HL-60 (cell line): ENCODE measurements around the gene FGF12.

Experiments used
- DNase-seq, 2 experiments: peaks; one replicate each; pipeline ENCODE4 v3.0.0-alpha.2; 2010 to 2020; ENCODE audit warnings: low read depth in 1 of 2, low spot score in 1 of 2
- H3K27ac ChIP-seq: fragments of 250-450 bp; sonication (Bioruptor Pico); replicated peaks from 2 replicates; pipeline ENCODE4 v1.5.1; 2020; ENCODE audit warnings: mild to moderate bottlenecking, moderate library complexity
- H3K27me3 ChIP-seq: fragments of 250-450 bp; sonication (Bioruptor Pico); 2 replicates; pipeline ENCODE4 v1.5.1; 2021; ENCODE audit warnings: mild to moderate bottlenecking, moderate library complexity; ENCODE audit not compliant: insufficient read depth, poor library complexity, severe bottlenecking
- H3K4me3 ChIP-seq: replicated peaks from 2 replicates; pipeline ENCODE4 v1.5.1; 2011; ENCODE audit warnings: mild to moderate bottlenecking, control low read depth, low read length; ENCODE audit not compliant: insufficient read depth
- GABPA ChIP-seq: IDR thresholded peaks from 2 replicates; pipeline ENCODE4 v1.6.1; 2012; ENCODE audit warnings: low read depth
- POLR2AphosphoS5 ChIP-seq: IDR thresholded peaks from 2 replicates; pipeline ENCODE4 v1.6.1; 2012; ENCODE audit warnings: low read depth
- SPI1 ChIP-seq: IDR thresholded peaks from 2 replicates; pipeline ENCODE4 v1.6.1; 2012; ENCODE audit warnings: low read depth, mild to moderate bottlenecking, borderline replicate concordance
- TF ChIP-seq, protein P1 (sequence below): IDR thresholded peaks from one replicate; pipeline ENCODE4 v1.5.1; 2011; ENCODE audit warnings: low read length, control low read depth, inconsistent platforms; ENCODE audit not compliant: insufficient read depth
- TF ChIP-seq, protein P2 (sequence below): IDR thresholded peaks from 2 replicates; pipeline ENCODE4 v1.6.1; 2012; ENCODE audit warnings: low read depth; ENCODE audit not compliant: insufficient replicate concordance

Gene FGF12

DNA sequence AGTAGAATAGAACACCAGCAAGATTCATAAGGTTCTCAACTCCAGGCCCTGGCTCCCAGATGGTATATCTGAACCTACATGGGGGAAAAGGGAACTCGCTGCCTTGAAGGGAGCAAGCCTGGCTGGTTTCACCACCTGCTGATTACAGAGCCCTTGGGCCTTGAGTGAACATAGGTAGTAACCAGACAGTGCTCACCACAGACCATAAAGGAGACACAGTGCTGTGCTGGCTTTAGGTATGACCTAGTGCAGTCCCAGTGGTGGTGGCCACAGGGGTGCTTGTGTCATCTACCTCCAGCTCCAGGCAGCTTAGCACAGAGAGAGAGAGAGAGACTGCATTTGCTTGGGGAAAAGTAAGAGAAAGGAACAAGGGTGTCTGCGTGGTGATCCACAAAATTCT is 409.8 kb downstream of the FGF12 start:
- TF ChIP-seq GABPA (no peak), POLR2AphosphoS5 (no peak), SPI1 (no peak)
- TF ChIP-seq, protein P1, sequence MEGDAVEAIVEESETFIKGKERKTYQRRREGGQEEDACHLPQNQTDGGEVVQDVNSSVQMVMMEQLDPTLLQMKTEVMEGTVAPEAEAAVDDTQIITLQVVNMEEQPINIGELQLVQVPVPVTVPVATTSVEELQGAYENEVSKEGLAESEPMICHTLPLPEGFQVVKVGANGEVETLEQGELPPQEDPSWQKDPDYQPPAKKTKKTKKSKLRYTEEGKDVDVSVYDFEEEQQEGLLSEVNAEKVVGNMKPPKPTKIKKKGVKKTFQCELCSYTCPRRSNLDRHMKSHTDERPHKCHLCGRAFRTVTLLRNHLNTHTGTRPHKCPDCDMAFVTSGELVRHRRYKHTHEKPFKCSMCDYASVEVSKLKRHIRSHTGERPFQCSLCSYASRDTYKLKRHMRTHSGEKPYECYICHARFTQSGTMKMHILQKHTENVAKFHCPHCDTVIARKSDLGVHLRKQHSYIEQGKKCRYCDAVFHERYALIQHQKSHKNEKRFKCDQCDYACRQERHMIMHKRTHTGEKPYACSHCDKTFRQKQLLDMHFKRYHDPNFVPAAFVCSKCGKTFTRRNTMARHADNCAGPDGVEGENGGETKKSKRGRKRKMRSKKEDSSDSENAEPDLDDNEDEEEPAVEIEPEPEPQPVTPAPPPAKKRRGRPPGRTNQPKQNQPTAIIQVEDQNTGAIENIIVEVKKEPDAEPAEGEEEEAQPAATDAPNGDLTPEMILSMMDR: no peak
- TF ChIP-seq, protein P2, sequence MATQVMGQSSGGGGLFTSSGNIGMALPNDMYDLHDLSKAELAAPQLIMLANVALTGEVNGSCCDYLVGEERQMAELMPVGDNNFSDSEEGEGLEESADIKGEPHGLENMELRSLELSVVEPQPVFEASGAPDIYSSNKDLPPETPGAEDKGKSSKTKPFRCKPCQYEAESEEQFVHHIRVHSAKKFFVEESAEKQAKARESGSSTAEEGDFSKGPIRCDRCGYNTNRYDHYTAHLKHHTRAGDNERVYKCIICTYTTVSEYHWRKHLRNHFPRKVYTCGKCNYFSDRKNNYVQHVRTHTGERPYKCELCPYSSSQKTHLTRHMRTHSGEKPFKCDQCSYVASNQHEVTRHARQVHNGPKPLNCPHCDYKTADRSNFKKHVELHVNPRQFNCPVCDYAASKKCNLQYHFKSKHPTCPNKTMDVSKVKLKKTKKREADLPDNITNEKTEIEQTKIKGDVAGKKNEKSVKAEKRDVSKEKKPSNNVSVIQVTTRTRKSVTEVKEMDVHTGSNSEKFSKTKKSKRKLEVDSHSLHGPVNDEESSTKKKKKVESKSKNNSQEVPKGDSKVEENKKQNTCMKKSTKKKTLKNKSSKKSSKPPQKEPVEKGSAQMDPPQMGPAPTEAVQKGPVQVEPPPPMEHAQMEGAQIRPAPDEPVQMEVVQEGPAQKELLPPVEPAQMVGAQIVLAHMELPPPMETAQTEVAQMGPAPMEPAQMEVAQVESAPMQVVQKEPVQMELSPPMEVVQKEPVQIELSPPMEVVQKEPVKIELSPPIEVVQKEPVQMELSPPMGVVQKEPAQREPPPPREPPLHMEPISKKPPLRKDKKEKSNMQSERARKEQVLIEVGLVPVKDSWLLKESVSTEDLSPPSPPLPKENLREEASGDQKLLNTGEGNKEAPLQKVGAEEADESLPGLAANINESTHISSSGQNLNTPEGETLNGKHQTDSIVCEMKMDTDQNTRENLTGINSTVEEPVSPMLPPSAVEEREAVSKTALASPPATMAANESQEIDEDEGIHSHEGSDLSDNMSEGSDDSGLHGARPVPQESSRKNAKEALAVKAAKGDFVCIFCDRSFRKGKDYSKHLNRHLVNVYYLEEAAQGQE: no peak
- Histone ChIP-seq H3K27me3 (no peaks in the 10 kb centered on the region), H3K4me3 (no peak overlapping the region), H3K27ac (no peak overlapping the region)
- DNase-seq: no peak

DNA sequence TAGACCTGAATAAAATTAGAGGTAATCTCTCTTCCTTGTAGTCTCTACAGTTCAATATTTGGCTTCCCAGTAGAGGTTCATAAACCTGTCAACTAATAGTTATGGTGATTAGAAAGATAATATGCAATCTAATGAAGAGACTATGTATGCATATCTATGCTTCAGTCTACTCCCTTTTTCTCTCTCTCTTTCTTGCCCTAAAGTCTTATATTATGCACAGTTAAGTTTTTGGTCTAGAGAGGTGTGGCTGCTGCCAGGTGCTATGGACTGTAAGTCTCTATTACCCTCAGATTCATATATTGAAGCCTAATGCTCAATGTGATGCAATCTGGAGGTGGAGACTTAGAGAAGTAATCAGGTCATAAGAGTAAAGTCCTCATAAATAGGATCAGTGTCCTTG is 413.7 kb downstream of the FGF12 start:
- Histone ChIP-seq H3K4me3 (no peak overlapping the region), H3K27ac (no peak overlapping the region), H3K27me3 (no peaks in the 10 kb centered on the region)
- no peak for DNase-seq
- no peak for TF ChIP-seq SPI1
- TF ChIP-seq, protein P1: no peak

DNA sequence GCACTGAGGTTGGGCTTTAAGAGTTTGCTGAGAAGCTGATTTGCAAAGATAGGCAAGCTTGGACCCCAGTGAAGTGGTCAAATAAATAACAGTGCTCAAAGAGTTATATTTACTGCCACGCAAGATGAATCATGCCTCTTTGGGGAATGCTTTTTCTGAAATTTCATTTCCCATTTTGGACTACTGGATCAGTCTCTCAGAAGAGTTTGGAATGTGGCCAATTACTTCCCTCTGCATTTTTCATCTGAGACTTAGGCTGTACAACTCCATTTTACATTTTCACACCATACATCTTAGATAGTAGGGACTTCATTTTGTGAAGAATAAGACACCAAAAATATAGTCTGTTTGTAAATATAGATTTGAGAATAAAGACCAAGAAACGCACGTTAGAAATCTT is 419.7 kb downstream of the FGF12 start:
- TF ChIP-seq SPI1 (no peak), POLR2AphosphoS5 (no peak), GABPA (no peak)
- TF ChIP-seq, protein P1: no peak
- TF ChIP-seq, protein P2: no peak
- Histone ChIP-seq H3K4me3 (no peak overlapping the region), H3K27ac (no peak overlapping the region), H3K27me3 (no peaks in the 10 kb centered on the region)
- DNase-seq: no peak

DNA sequence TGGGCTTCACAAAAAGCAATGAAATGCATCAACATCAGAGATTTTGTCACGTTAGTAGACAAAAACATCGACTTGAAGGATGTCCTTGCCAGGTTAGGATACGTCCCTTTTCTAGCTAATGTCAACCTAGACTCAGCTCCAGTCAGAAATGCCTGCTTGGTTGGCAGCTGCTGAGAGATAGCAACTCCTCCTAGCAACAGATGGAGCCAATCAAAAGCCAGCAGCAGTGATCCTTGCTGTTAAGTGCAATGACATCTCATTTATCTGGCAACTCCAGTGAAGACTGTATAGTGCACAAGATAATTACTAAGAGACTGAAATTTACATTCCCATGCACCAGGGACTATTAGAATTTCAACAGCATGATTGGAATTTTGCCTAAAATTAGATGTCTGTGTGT is 424.1 kb downstream of the FGF12 start:
- TF ChIP-seq, protein P2: no peak
- TF ChIP-seq, protein P1: no peak
- no peak for TF ChIP-seq POLR2AphosphoS5
- TF ChIP-seq GABPA: no peak
- TF ChIP-seq SPI1: no peak
- Histone ChIP-seq H3K27ac (no peak overlapping the region), H3K4me3 (no peak overlapping the region), H3K27me3 (no peaks in the 10 kb centered on the region)
- DNase-seq: no peak
